Measurements from ENCODE around the gene HERC3.

The HERC3 gene

GRCh38 chr4:88722828-88723227 is 130.5 kb downstream of the HERC3 start:
- DNase-seq: no peak

- DNase-seq: no peak
These were observed 132.1 kb downstream of the HERC3 start for GRCh38 chr4:88724406-88724805.

DNA sequence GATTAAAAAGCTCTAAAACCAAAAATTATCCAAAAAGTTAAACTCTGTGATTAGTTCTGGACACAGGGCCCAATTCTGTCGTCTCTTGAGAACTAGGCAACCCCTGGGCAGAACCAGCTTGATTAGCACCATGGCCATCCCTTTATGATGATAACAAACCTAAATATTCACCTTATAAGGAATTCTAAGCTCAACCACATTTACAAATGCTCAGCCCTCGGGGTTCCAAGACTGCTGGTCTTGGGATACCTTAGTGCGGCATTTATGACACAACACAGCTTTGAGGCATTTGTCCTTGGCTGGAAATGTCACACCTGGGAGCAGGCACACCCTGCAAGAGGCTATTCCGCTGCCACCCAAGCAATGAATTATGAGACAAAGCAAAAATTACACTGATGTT is 132.9 kb downstream of the HERC3 start:
- DNase-seq: no peak

DNA sequence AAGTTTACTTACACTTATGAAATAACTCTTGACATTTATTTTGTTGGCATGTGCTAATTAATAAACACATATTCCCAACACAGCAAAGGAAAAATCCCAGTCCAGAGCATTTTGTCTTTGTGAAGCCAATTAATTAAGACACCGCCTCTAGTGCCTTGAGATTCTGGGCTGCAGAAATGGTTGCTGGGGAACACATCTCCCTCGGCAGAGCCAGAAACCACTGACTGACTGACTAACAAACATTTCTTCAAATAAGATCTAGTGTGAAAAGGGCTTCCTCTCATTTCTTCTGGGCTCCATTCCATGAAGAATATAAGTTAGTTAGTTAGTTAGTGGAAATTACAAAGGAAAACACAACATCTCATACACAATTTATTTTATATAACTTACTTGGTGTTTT is 133.7 kb downstream of the HERC3 start:
- DNase-seq: no peak

- no peak for DNase-seq
These were observed 135.9 kb downstream of the HERC3 start for GRCh38 chr4:88728146-88728545.

- no peak for DNase-seq
These were observed 137.0 kb downstream of the HERC3 start for GRCh38 chr4:88729146-88729760.

DNA sequence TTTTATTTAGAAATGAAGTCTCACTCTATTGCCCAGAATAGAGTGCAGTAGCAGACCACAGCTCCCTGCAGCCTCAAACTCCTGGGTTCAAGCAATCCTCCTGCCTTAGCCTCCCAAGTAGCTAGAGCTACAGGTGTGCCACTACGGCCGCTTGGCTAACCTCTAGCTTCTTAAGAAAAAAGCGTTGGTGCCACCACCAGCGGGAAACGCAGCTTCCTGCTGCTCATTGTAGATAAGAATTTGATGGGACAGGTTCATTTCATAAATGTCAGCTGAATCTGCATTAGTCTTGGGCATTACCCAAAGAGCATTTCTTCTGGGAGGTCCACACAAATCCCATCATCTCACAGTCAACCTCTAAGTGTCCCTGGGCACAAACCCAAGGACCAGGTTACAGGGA is 138.5 kb downstream of the HERC3 start:
- DNase-seq: no peak

DNA sequence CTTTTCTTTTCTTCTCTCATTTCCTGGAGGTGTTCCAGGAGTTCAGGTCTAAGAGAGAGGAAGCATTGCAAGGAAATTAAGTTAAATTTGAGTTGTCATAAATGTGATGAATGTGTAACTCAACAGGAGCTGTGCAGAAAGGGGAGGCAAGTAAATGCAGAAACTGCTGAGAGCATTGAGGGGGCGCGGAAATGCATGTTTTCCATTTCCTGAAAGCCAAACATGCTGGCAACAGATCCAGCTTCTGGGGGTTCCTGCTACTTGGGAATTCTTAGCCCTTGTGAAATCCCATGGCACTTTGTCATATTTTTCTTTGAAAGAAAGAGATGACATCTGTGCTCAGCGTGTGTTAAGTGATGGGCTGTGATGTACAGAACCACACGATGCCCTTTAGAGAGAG is 139.1 kb downstream of the HERC3 start:
- DNase-seq: no peak

GRCh38 chr4:88732714-88733368 is 140.6 kb downstream of the HERC3 start:
- no peak for DNase-seq

DNA sequence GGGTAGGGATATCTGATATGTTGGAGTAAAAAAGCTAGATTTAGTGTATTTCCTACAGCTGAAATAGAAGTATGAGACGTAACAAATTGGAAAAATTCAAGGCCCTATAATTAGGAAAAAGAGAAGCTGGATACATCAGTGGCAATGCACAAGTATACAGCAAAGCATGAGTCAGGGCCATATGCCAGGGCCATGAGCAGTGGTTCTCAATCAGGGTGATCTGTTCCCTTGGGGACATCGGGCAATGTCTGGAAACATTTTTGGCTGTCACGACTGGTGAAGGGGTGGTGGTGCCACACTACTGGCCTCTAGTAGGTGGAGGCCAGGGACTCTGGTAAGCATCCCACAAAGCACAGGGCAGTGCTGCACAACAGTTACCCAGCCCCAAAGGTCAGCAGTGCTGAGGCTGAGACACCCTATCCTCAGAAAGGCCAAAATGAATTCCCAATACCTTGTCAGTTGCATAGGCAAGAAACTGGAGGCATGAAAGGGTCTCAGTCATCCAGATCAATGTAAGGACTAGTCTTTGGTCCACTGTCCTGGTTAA is 142.2 kb downstream of the HERC3 start:
- DNase-seq: no peak

GRCh38 chr4:88735564-88735963 is 143.3 kb downstream of the HERC3 start:
- no peak for DNase-seq

GRCh38 chr4:88736264-88736663 is 144.0 kb downstream of the HERC3 start:
- no peak for DNase-seq

- peak; percentile 86 for DNase-seq
These were observed 145.1 kb downstream of the HERC3 start for GRCh38 chr4:88737307-88737941.

GRCh38 chr4:88738180-88738579 is 145.9 kb downstream of the HERC3 start:
- peak; percentile 67 for DNase-seq

DNA sequence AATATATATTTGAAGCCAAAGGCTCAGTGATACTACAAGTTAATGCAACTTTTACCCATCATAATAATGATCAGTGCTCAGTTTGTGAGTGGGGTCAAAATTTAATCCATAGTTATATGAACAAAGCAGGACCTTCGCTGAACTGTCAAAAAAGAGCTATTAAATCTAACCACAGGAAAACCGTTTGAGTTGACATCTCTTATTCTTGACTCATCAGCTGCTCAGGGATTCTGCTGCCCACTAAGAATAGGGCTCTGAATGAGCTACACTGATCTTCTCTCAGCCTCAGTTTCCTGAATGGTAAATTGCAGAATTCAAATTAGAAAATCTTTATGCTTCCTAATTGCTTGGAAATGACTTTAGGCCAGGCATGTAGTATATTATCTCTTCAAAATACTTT is 150.3 kb downstream of the HERC3 start:
- no peak for DNase-seq

DNA sequence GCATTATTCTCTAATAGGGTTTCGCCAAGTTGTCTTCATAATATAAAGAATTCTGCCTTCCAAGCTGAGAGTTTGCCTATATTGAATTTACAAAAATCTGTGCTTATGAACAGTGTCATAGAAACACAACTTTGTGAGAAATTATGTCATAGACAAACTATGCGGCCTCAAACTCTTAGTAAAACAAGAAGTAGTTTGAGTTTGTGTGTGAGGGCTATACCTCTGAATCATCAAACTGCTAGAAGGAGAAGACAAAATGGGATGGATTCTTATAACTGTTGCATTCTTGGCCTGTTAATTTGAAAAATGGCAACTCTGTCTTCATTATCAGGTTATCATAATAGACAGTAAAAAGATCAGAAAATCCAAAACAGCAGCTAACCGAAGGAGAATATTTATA is 151.4 kb downstream of the HERC3 start:
- DNase-seq: no peak

- DNase-seq: no peak
These were observed 152.3 kb downstream of the HERC3 start for GRCh38 chr4:88744609-88745008.

- DNase-seq: no peak
These were observed 152.9 kb downstream of the HERC3 start for GRCh38 chr4:88745175-88745574.

DNA sequence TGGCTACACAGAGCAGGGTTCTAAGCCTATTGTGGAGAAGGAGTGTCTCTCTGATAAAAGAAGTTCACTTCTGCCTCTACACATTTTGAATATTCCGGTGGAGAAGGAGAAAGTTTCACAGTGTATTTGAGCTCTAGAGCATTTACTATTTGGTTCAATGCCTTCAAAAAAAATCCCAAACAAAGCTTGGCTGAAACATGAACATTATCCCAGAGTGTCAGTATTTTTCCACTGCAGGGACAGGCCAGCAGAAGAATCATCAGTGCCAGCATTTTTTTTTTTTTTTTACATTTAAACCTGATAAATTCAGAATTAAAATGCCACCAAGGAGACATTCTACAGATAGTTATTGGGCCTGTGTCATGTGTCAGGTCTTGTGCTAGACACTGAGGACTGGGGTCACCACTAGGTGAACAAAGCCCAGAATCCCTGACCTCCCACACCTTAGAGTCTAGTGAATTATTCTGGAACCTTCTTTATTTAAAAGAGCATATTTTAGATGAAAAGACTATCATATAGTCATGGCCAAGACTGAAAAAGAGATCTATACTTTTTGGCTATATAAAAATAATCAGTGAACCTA is 153.4 kb downstream of the HERC3 start:
- no peak for DNase-seq

DNA sequence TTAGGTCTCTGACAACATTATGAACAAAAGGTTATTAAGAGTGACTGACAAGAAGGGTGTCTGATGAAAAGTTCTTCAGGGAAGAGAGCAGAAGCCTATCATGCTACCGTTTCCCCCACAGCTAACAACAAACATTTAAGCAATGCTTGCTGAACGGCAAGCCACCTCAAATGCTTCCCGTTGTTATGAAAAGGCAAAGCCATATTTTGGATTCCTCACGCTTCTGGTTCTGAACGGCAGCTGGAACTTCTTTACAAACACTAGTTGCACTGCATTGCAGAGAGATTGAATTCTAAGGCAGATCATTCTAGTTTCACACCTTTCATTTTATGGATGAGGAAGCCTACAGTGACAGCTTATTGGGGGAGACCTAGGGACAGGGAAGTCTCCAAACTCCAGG is 153.9 kb downstream of the HERC3 start:
- no peak for DNase-seq

- DNase-seq: no peak
These were observed 155.1 kb downstream of the HERC3 start for GRCh38 chr4:88747351-88747750.

- DNase-seq: no peak
These were observed 158.1 kb downstream of the HERC3 start for GRCh38 chr4:88750369-88750768.

DNA sequence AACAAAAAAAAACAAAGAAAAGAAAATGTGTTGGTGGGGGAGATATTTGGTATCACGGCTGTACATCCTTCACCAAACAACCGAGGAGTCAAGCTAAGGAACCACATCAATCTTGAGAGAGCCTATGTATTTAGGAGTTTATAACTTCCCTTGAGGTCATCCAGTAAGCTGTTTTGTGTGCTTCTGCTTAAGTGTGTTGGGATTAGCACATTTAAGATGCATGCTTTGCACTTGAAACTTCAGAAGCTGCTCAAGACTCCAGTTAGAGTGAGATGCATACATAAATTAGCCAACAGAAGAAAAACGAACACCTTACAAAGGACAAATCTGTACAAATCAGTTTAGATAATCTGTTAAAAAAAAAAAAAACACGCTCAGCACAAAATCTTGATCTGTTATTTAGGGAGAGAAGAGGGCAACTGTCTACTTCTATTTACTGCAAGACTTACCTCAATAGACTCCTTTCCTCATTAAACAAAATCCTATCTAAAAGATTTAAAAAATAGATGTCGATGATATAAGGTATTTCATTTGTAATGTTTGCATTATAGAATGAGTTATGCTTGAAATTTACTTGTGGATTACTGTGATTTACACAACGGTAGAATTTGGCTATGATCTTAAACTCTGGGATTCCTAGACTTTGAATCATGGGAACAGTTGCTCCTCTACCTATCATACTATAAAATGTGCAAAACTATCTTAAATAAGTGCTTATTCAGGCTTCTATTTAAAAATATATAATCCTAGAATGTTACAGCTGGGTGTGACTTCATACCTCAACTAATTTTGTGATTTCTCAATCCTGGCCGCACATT is 159.2 kb downstream of the HERC3 start:
- no peak for DNase-seq
